Activated naive CD4-positive, alpha-beta T cell (primary cell): ENCODE measurements around the gene EYA2.
"Not testable (repeated sequence)": the region's sequence is repeated elsewhere in the genome, so short reads cannot be mapped to it uniquely, and the experiment has no call there.

ENCODE experiments used
- DNase-seq, 4 experiments: peaks; one replicate each; lab custom pipeline; 2025; lab: John Stamatoyannopoulos, UW

EYA2 gene

DNA sequence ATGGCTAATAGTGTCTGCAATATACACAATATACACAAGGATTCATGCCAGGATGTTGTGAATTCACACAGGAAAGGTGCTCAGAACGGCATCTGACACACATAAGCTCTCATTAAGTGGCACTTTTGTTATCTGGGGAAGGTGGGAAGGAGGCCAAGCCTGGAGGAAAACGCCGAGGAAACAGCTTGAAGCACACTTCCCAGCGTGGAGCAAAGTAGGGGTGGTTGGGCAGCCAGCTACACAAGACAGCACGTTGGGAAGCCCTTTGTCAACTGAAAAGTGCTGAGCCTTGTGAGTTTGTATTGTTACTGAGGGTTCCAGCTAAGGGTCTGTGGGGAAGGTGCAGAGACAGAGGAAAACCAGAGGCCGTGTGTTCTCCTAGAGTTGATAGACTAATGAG lies 280.9 kb downstream of the EYA2 start:
- no peak for DNase-seq

DNA sequence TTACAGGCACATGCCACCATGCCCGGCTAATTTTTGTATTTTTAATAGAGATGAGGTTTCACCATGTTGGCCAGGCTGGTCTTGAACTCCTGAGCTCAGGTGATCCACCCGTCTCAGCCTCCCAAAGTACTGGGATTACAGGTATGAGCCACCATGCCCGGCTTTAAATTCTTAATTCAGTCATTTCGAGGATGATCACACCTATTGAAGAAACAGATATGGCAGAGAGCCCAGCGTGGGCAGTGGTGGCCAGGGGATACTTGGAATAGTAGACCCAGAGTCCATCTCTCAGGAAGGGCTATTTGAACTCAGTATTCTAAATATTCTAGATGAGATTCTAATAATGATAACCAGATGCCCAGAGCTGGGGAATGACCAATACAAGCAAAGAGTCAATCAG lies 281.6 kb downstream of the EYA2 start:
- DNase-seq, result not testable (repeated sequence)

DNA sequence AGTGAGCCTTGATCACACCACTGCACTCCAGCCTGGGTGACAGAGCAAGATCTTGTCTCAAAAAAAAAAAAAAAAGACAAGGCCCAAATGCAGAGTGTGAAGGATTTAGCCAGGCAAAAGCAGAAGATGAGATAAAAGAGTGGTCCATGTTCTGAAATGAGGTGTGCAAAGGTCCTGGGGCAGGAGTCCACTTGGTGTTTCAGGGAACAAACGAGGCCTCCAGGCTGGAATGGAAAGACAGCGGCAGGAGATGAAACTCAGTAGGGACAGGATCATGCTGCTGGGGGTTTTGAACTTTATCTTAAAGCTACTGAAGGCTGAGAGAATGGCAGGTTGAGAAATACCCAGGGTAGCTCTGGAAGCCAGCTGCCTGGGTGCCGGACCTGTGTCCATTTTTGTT lies 283.6 kb downstream of the EYA2 start:
- no peak for DNase-seq

DNA sequence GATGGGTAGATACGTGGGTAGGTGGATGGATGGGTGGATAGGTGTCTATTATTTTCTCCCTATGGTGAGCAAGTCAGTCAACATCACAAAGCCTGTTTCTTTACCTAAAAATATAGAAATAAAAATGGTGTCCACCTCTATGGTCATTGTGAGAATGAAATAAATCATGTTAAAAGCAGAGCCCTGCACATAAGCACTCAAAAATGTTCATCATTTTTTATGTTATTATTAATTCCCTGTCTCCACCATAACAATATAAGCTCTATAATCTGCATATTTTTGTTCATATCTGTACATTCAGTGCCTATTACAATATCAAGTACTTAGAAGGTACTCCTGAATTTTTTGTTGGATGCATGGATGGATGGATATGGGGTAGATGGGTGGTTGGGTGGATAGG lies 284.2 kb downstream of the EYA2 start:
- no peak for DNase-seq

DNA sequence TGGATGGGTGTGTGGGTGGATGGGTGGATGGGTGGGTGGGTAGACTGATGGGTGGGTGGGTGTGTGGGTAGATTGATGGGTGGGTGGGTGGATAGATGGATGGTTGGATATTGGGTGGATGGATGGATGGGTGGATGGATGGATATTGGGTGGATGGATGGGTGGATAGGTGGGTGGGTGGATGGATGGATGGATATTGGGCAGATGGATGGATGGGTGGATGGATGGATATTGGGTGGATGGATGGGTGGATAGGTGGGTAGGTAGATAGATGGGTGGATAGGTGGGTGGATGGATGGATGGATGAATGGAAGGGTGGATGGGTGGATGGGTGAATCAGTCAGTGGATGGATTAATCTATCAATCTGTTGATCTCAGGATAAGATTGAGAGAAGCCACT lies 284.6 kb downstream of the EYA2 start:
- no peak for DNase-seq

DNA sequence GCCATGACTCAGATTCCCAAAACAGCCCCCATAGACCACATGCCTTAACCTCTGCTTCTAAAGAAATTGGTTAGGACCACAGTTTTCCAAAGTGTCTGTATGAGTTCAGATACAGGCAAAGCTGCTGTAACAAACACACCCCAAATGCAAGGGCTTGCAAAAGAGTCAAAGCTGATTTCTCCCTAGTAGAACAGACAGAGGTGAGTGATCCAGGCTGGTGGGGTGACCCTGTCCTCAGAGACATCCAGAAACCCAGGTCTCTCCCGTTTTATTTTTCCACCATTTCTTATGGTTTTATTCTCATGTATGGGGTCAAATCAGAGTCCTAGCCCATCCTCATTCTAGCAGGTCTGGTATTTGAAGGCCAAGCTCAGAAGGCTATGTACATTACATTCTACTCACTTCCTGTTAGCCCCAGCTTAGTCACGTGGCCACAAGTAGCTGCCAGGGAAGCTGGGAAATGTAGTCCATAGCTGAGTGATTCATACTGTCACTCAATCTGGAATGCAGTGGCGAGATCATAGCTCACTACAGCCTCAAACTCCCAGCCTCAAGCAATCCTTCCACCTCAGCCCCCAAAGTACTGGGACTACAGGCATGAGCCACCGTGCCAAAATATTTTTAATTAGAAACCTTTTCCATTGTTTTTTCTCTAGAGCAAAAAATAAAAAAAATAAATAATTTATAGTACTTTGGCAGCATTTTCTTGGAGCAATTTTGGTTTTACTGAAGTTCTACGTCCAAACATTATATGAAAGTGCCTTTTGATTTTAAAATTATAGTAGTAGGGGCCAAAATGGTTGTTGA lies 286.6 kb downstream of the EYA2 start:
- DNase-seq, result no peak

DNA sequence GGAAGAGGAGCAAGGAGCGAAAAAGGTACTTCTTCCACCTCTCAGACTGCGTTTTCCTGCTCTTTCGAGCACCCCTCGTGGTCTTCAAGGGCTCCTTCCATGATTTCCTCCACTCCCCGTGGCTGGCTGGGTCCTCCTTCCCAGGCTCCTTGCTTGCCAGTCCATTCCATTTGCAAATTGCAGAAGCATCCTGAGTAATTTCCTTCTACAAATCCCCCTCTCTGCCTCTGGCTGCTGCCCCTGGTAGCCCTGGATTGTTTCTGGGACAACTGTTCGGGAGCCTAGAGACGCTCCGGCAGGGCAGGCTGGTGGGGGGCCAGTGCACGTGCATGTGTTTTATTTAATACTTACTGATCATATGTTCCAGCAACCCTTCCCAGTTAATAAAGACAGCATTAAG lies 288.7 kb downstream of the EYA2 start:
- no peak for DNase-seq

DNA sequence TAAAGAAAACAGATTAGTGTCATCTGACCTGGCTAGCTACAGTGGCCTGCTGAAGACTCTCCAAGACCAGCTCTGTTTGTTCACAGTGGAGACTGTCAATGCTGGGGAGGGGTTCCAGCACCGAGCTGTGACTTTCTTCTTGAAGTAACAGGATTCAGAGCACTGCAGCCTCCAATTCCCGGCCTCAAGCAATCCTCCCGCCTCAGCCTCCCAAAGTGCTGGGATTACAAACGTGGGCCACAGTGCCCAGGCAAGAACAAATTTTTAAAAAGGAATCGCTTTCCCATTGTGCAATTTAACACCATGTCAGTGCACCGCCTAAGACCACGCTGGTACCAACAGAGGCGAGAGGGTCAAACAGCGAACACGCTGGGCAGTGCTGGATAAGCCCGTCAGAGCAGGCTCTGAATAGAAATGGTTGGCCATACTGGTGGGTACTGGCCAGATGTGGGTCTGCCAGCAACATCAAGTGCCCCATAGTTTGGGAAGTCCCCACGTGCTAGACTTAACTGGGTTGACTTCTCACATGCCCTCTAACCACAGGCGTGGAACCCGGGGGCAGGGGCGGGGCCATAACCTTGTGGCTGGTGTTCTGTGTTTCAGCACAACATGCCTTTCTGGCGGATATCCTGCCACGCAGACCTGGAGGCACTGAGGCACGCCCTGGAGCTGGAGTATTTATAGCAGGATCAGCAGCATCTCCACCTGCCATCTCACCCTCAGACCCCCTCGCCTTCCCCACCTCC lies 293.0 kb downstream of the EYA2 start:
- DNase-seq, result peak in 2 of 4 experiments; percentile 1 to 10

DNA sequence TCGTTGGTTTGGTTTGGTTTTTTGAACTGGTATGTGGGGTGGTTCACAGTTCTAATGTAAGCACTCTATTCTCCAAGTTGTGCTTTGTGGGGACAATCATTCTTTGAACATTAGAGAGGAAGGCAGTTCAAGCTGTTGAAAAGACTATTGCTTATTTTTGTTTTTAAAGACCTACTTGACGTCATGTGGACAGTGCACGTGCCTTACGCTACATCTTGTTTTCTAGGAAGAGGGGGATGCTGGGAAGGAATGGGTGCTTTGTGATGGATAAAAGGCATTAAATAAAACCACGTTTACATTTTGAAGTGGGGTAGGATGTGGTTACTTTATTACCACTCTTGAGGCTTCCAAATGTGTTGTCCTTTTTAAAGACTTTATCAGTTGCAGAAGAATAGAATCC lies 293.9 kb downstream of the EYA2 start:
- no peak for DNase-seq

DNA sequence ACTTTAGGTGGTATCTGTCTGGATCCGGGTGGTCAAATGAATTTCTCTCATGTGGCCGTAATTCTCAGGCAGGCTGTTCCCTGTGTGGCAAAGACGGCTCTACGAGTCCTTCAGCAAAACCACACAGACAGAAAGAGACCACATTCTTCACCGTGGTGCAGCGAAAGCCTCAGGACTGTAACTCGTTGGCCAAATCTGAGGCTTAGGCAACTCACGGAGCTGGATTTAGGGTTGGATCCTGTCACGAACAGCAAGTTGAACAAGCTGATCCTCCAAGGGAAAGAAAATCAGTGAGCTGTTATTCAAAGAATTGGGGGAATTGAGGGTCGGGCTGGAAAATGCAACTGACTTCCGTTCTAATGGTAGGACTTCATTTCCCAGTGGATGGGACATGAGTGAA lies 294.4 kb downstream of the EYA2 start:
- DNase-seq, result no peak

DNA sequence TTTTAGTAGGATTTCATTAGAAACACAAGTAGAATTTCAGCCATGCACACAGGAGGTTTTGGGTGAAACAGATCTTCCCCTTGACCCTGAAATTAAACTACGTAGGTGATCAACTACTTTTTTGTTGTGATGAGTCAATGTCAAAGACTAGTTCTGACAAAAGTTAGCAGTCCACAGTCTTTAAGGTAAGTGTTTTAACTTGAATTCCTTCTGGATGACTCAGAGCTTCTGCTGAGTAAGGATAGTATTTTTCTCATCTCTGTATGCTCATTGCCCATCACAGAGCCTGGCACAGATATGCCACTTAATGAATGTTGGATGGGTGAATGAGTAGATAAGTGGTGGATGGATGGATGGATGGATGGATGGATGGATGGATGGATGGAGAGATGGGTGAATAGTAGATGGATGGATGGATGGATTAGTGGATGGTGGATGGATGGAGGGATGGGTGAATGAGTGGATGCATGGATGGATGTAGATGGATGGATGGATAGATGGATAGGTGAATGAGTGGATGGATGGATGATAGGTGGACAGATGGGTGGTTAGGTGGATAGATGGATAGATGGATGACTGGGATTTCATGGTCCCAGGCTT lies 296.5 kb downstream of the EYA2 start:
- no peak for DNase-seq

DNA sequence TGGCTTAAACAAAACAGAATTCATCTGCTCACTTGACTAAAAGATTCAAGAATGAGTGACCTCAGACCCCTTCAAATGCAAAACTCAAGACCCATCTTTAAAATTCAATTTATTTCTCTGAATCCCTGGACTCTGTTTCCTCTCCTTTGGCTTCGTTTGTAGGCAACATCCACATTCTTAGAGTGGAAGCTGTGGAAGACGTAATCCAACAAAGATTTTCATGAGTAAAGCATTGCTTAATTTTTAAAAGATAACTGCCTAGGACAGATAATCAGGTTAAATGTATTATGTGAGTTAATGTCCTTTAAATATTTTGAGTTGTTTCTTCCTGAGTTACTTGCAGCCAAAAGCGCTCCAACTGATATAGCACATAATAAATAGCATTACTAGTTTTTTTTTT lies 297.3 kb downstream of the EYA2 start:
- no peak for DNase-seq

DNA sequence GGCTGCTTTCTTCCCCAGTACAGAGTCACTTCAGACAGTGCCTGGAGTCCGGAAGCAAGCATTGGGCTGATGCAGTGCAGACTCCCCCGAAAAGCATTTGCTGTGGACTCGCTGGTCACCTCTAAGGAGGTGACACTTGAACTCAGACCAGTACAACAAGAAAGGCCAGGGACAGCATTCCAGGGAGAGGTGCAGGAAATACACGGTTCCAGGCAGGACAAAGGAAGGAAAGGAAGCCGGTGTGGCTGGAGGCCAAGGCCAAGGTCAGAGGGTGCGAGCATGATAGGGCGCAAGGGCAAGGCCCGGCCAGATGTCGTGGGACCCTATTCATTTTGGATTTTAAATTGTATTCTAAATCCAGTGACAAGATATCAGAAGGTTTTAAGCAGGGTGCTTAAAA lies 300.9 kb downstream of the EYA2 start:
- no peak for DNase-seq

DNA sequence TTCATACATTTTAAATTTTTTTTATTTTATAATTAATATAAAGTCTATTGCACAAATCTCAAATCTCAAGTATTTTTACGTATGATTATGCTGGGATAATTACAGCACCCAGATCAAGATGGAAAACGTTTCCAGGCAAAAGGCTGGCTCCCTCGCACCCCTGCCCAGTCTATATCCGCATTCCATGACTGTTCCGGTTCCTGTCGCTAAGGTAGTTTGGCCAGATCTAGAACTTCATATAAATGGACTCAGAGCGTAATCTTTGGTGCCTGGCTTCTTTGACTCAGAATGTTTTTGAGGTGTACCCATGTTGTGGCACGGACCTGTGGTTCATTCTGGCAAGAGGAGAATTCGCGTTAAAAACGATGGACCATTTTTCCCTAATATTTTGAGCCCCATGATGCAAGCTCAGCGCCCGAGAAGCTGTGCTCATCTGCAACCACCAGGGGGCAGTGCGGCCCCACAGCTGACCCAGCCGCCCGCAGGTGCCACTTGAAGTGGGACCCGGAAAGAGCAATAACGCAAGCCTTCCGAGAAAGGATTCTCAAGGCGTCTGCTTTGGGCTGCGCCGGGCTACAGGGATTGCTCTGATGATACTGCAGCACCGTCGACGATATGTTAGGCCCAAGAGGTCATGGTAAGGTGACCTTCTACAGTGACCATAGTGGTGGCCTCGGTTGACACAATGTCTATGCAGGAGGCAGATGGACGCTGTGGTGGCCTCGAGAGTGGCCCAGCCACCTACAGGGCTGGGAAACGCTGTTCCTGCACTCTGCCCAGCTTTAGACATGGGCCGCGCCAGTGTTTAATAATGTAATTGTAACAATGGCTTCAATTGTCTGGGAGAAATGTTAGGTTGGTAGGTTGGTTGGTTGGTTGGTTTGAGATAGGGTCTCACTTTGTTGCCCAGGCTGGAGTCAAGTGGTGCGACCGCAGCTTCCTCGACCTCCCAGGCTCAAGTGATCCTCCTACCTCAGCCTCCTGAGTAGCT lies 301.7 kb downstream of the EYA2 start:
- DNase-seq, result peak; percentile 42 to 67 (median 50)

DNA sequence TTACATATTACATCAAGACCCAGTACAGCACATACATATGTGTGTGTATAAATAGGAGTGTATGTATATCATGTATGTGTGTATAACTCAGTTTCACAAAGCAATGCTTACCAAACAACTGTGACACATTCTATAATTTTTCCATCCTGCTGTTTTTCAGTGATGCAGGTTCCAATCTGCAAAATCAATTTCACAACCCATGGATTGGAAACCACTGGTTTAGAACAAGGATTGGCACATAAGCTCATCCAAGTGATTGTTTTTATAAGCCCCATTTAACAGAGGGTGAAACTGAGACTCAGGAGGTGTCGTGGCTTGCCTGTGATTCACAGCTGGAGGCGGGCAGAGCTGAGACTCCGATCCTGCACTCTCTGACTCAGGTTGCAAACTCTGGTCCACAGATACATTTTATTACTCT lies 303.6 kb downstream of the EYA2 start:
- no peak for DNase-seq

DNA sequence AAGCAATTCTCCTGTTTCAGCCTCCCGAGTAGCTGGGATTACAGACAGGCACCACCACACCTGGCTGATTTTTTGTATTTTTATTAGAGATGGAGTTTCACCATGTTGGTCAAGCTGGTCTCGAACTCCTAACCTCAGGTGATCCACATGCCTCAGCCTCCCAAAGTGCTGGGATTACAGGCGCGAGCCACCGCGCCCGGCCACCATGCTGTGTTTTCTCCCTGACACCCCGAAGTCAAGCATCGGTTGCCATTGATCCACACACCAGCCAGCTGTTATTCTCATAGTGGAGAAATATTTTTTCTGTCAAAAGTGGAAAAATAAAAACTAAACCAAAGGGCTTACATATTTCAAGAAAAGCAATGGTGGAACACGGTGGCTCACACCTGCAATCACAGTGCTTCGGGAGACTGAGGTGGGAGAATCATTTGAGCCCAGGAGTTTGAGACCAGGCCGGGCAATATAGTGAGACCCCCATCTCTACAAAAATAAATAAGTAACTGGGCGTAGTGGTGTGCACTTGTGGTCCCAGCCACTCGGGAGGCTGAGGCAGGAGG lies 304.4 kb downstream of the EYA2 start:
- no peak for DNase-seq

DNA sequence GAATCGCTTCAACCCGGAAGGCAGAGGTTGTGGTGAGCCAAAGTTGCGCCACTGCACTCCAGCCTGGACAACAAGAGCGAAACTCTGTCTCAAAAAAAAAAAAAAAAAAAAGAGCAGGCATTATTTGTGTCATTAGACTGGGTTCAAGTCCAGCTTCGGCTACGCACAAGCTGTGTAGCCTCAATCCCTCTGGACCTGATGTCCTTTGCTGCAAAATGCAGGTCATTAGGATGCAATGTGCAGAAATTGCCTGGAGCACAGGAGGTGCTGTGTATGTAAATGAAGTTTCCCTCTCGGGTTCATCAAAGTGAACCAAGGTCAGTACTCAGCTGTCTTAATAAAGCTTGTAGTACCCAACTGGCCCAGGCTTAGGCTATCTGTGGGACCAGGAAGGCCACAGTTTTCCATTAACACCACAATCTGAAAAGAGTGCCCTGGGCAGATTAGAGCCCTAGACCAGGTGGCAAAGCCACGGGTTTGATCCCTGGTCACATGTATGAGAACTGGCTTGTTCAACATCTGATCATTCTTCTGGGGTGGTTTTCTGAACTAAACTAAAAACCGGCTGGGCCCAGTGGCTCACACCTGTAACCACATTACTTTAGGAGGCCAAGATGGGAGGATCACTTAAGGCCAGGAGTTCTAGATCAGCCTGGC lies 306.6 kb downstream of the EYA2 start:
- no peak for DNase-seq

DNA sequence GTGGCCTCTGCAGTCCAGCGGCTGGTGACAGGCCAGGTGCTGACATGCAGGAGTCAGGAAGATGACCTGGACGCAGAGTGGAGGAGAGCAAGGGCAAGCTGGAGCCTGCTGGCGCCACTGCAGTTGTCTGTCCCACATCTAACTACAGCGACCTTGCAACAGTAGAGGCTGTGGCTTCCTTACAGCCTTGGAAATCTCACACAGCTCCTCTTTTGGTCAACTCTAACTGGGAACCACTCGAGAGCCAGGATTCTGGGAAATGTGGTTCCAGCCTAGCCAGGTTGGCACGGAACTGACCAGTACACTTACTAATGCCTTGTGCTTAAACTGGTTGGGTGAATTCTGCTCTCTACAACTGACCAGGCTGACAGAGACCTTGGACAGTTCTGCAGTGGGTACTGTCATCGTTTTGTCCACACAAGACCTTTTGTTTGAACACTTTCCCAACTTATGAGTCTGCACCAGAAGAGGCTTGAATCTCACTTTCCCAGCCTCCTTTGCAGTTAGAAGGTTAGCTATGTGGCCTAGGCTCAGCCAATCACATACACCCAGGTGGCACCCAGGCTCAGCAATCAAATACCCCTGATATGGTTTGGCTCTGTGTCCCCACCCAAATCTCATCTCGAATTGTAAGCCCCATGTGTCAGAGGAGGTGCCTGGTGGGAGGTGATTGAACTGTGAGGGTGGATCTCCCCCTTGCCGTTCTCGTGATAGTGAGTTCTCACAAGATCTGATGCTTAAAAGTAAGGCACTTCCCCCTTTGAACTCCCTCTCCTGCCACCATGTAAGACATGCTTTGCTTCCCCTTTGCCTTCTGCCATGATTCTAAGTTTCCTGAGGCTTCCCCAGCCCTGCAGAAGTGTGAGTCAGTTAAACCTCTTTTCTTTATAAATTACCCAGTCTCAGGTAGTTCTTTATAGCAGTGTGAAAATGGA lies 308.4 kb downstream of the EYA2 start:
- no peak for DNase-seq

DNA sequence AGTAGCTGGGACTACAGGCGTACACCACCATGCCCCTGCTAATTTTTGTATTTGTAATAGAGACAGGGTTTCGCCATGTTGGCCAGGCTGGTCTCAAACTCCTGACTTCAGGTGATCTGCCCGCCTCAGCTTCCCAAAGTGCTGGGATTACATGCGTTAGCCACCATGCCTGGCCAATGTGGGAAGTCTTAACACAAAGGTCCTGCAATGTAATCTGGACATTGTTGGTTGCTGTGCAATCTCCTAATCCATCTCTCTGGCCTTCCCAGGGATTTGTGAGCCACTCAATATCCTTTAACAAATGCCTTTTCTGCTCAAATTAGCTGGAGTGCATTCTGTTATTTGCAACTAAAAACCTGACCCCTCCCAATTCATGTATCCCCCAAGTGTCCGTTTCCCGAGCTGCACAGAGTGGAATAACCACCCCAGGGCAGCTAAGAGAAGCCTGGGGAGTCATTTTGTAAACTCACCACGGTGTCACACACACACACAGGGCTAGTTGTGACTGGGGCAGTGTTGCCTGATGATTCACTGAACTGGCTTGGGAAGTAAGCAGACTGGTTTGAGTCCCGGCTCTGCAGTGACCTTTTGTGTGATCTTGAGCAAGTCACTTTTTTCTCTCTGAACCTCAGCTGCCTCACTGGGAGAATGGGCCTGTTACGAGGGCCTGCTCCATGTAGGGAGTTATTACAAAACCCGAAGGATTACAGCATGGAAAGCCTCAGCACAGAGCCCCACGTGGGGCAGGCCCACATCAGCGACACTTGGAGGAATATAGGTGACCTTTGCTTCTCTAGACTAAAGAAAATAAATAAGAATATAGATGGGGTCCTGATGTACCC lies 309.6 kb downstream of the EYA2 start:
- no peak for DNase-seq
